Measurements from ENCODE around the gene LIG4. TPM values are rescaled to one million over a fixed set of nuclear protein-coding genes. Genes with fewer than 3 reads are reported as not detected.

The LIG4 gene
- total and polyA plus RNA-seq, 8 donors = 4.0 to 13.9 (median 7.6) TPM; not detected in 1

GRCh38 chr13:108182652-108183051 is 32.7 kb downstream of the LIG4 start:
- no peak overlapping the region for H3K27ac ChIP-seq
- no peaks in the 10 kb centered on the region for H3K4me1 ChIP-seq
- 51 to 73% (median 68%) methylated on average over 3 of the region's 3 CpGs for WGBS, 5 donors
- no peak overlapping the region for H3K4me3 ChIP-seq
- H3K27me3 ChIP-seq = no peaks in the 10 kb centered on the region
- no peak for DNase-seq
- TF ChIP-seq CTCF (IDR thresholded peaks at IDR 0.05) = no peak
- TF ChIP-seq POLR2A (IDR thresholded peaks at IDR 0.05) = no peak
- no peak for TF ChIP-seq POLR2AphosphoS5 (IDR thresholded peaks at IDR 0.05)
- TF ChIP-seq EP300 (IDR thresholded peaks at IDR 0.05) = no peak
- intact Hi-C loops (cut with DNase I; ENCODE audit: low total_unique reads) = no loop called here
- no peaks in the 10 kb centered on the region for H3K9me3 ChIP-seq
- H3K36me3 ChIP-seq = no peaks in the 10 kb centered on the region

- Histone ChIP-seq H3K27ac (no peak overlapping the region), H3K9me3 (peaks cover 0 to 13% (median 7%) of the 10 kb centered on the region in 4 donors), H3K4me1 (no peaks in the 10 kb centered on the region), H3K4me3 (no peak overlapping the region), H3K27me3 (no peaks in the 10 kb centered on the region), H3K36me3 (no peaks in the 10 kb centered on the region)
- WGBS, 5 donors = 84 to 93% (median 86%) methylated on average over 9 of the region's 9 CpGs
- intact Hi-C loops (cut with DNase I; ENCODE audit: low total_unique reads) = no loop called here
- DNase-seq = no peak
- no peak for TF ChIP-seq POLR2A (IDR thresholded peaks at IDR 0.05)
- no peak for TF ChIP-seq CTCF (IDR thresholded peaks at IDR 0.05)
- no peak for TF ChIP-seq EP300 (IDR thresholded peaks at IDR 0.05)
Observed at GRCh38 chr13:108178078-108178477, 37.3 kb downstream of the LIG4 start.

- peak; percentile 31 to 44 for DNase-seq
- H3K4me3 ChIP-seq = no peak overlapping the region
- intact Hi-C loops (cut with DNase I; ENCODE audit: low total_unique reads) = no loop called here
- TF ChIP-seq POLR2A (IDR thresholded peaks at IDR 0.05) (no peak), POLR2AphosphoS5 (IDR thresholded peaks at IDR 0.05) (no peak), EP300 (IDR thresholded peaks at IDR 0.05) (no peak), CTCF (IDR thresholded peaks at IDR 0.05) (no peak)
- H3K36me3 ChIP-seq = no peaks in the 10 kb centered on the region
- H3K27me3 ChIP-seq = no peaks in the 10 kb centered on the region
- WGBS, 5 donors = 43 to 64% (median 52%) methylated on average over 8 of the region's 8 CpGs
- no peaks in the 10 kb centered on the region for H3K4me1 ChIP-seq
- H3K27ac ChIP-seq = no peak overlapping the region
- peaks cover 0 to 13% (median 7%) of the 10 kb centered on the region in 4 donors for H3K9me3 ChIP-seq
Observed at GRCh38 chr13:108176685-108177274, 38.6 kb downstream of the LIG4 start.

GRCh38 chr13:108168929-108169328 is 46.4 kb downstream of the LIG4 start:
- no peak for DNase-seq

More at GRCh38 chr13:108168929-108169328, 46.4 kb downstream of the LIG4 start:
- intact Hi-C loops (cut with DNase I; ENCODE audit: low total_unique reads) = no loop called here
- Histone ChIP-seq H3K27ac (no peak overlapping the region), H3K9me3 (peaks cover 0 to 22% (median 11%) of the 10 kb centered on the region in 4 donors), H3K27me3 (no peaks in the 10 kb centered on the region), H3K36me3 (no peaks in the 10 kb centered on the region), H3K4me3 (no peak overlapping the region), H3K4me1 (no peaks in the 10 kb centered on the region)
- 79 to 94% (median 87%) methylated on average over 3 of the region's 3 CpGs for WGBS, 5 donors
- TF ChIP-seq EP300 (IDR thresholded peaks at IDR 0.05) = no peak
- TF ChIP-seq POLR2AphosphoS5 (IDR thresholded peaks at IDR 0.05) = no peak
- no peak for TF ChIP-seq CTCF (IDR thresholded peaks at IDR 0.05)
- no peak for TF ChIP-seq POLR2A (IDR thresholded peaks at IDR 0.05)

Data from stomach (tissue), 9 donors.